Measurements from ENCODE around the gene TRMU. TPM values are rescaled to one million over a fixed set of nuclear protein-coding genes. Genes with fewer than 3 reads are reported as not detected.

Gene TRMU
- total and polyA plus RNA-seq, 2 of the 8 experiments (the other 6 are each of a cell fraction or from before 2014, with no cell fraction given): 43.4 to 70.6 TPM

DNA sequence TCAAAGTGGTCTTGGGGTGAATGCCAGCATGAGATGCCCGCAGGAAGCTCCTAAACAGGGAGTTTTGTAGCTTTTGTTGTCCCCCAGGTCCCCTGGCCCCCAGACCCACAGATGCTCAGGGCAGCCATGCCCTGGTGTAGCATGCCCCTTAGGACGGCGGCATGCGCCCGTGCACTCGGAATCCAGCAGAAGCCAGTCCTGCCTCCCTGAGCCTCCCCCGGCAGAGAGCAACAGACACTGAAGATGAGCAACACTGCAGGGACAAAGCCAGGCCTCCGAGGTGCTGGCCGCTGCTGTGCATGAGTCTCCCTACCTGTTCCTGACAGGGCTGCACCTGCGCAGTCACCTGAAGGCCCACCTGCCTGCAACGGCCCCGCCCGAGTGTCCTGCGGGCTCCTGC is 59.1 kb downstream of the TRMU start:
- Histone ChIP-seq H3K36me3 (ENCODE audit: control insufficient read depth in 2 of 4, insufficient read depth in 4 of 4, low read length in 3 of 4) (no peaks in the 10 kb centered on the region; a peak in 1 of 8 replicates), H4K91ac (replicated peaks; ENCODE audit: insufficient read length, low read length) (no peak overlapping the region), H2BK12ac (ENCODE audit: low read depth, low read length) (no peak overlapping the region), H3K23ac (ENCODE audit: insufficient read length) (no peak overlapping the region), H3K14ac (ENCODE audit: insufficient read length) (no peak overlapping the region), H3K56ac (replicated peaks; ENCODE audit: insufficient read length, low read depth, low read length) (no peak overlapping the region), H2AK5ac (ENCODE audit: low read depth, low read length) (no peak overlapping the region), H3K9ac (replicated peaks in 1 of 4; ENCODE audit: extremely low read depth in 1 of 4, low read depth in 3 of 4, low read length in 3 of 4) (no peak overlapping the region), H4K8ac (ENCODE audit: extremely low read depth, insufficient read depth, low read length) (no peak overlapping the region), H2AFZ (ENCODE audit: low read length) (no peak overlapping the region), H3K79me2 (ENCODE audit: control insufficient read depth in 1 of 2, insufficient read depth in 2 of 2, low read length in 2 of 2) (no peaks in the 10 kb centered on the region), H3K27me3 (replicated peaks in 1 of 4; ENCODE audit: control insufficient read depth in 3 of 4, extremely low read depth in 1 of 4, insufficient read depth in 3 of 4, low read length in 3 of 4) (no peaks in the 10 kb centered on the region), H3K27ac (ENCODE audit: low read depth, low read length) (no peak overlapping the region), H2BK5ac (ENCODE audit: low read depth, low read length) (no peak overlapping the region), H4K5ac (ENCODE audit: insufficient read length, low read depth, low read length) (no peak overlapping the region), H3K4me3 (ENCODE audit: extremely low read depth in 1 of 4, insufficient read depth in 2 of 4, low read depth in 3 of 4, low read length in 4 of 4) (no peak overlapping the region), H2BK15ac (ENCODE audit: low read length) (no peak overlapping the region), H2BK120ac (replicated peaks; ENCODE audit: low read depth, low read length) (no peak overlapping the region), H3K18ac (ENCODE audit: extremely low read depth, low read length) (no peak overlapping the region), H3K23me2 (ENCODE audit: low read depth, low read length) (no peaks in the 10 kb centered on the region), H3K4me1 (replicated peaks in 1 of 4; ENCODE audit: control insufficient read depth in 3 of 4, insufficient read depth in 4 of 4, low read length in 3 of 4) (peaks cover 0 to 2% (median 0%) of the 10 kb centered on the region in 4 experiments; a peak in 2 of 7 replicates), H3K4me2 (ENCODE audit: insufficient read depth in 1 of 2, low read depth in 2 of 2, low read length in 2 of 2) (no peak overlapping the region), H4K20me1 (replicated peaks in 1 of 2; ENCODE audit: control insufficient read depth in 1 of 2, insufficient read depth in 2 of 2, low read length in 2 of 2) (peaks cover 0 to 2% of the 10 kb centered on the region in 2 experiments), H3K4ac (replicated peaks; ENCODE audit: insufficient read length, low read depth, low read length) (no peak overlapping the region), H2BK20ac (ENCODE audit: low read length) (no peak overlapping the region), H3K9me3 (ENCODE audit: insufficient read depth in 2 of 2, low read depth in 1 of 2, low read length in 1 of 2) (no peaks in the 10 kb centered on the region), H3K79me1 (ENCODE audit: low read depth, low read length) (no peaks in the 10 kb centered on the region)
- TF ChIP-seq SIN3A (conservative IDR thresholded peaks at IDR 0.05 in 1 of 2, IDR thresholded peaks at IDR 0.05 in 1 of 2; ENCODE audit: low read depth in 1 of 2, low read length in 2 of 2) (no peak), BCL11A (IDR thresholded peaks at IDR 0.05; ENCODE audit: low read depth in 2 of 2, low read length in 2 of 2) (no peak), SAP30 (IDR thresholded peaks at IDR 0.05; ENCODE audit: insufficient read depth, insufficient replicate concordance, low read length) (no peak), ASH2L (IDR thresholded peaks at IDR 0.05; ENCODE audit: low read length) (no peak), BRCA1 (IDR thresholded peaks at IDR 0.05; ENCODE audit: low read depth, low read length) (no peak), HDAC6 (IDR thresholded peaks at IDR 0.05; ENCODE audit: low read depth, low read length) (no peak), KDM1A (IDR thresholded peaks at IDR 0.05; ENCODE audit: borderline replicate concordance, low read length) (no peak), SP2 (IDR thresholded peaks at IDR 0.05; ENCODE audit: low read length) (no peak), FOSL1 (IDR thresholded peaks at IDR 0.05; ENCODE audit: insufficient read depth, low read depth, low read length) (no peak)
- TF ChIP-seq, protein P1, sequence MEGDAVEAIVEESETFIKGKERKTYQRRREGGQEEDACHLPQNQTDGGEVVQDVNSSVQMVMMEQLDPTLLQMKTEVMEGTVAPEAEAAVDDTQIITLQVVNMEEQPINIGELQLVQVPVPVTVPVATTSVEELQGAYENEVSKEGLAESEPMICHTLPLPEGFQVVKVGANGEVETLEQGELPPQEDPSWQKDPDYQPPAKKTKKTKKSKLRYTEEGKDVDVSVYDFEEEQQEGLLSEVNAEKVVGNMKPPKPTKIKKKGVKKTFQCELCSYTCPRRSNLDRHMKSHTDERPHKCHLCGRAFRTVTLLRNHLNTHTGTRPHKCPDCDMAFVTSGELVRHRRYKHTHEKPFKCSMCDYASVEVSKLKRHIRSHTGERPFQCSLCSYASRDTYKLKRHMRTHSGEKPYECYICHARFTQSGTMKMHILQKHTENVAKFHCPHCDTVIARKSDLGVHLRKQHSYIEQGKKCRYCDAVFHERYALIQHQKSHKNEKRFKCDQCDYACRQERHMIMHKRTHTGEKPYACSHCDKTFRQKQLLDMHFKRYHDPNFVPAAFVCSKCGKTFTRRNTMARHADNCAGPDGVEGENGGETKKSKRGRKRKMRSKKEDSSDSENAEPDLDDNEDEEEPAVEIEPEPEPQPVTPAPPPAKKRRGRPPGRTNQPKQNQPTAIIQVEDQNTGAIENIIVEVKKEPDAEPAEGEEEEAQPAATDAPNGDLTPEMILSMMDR (IDR thresholded peaks at IDR 0.05; ENCODE audit: control extremely low read depth in 1 of 3, insufficient read depth in 1 of 3, low read depth in 1 of 3, low read length in 3 of 3): no peak
- no peak for DNase-seq (ENCODE audit: low read depth in 1 of 2, low spot score in 2 of 2)
- ChIA-PET POLR2A (ENCODE audit: partially characterized antibody) (no interaction called here), CTCF (ENCODE audit: partially characterized antibody) (interaction anchor here (0.6 to 0.7 kb wide), 3 partner anchors 50 to 573 kb away, joined by 4 to 5 read pairs (median 4); no protein-coding TSS in a partner anchor)
- FAIRE-seq: no peak
- 94% methylated on average over 14 of the region's 14 CpGs; no CpG with 5 or more reads in 1 of the 2 experiments for WGBS, 2 experiments (ENCODE audit: extremely low coverage in 1 of 2, insufficient coverage in 1 of 2, insufficient read length in 1 of 2, insufficient replicate concordance in 2 of 2, low coverage in 1 of 2, low lambda C conversion rate in 2 of 2, missing lambda C conversion rate in 1 of 2)
